NCI-H1694 (cell line): ENCODE data around the gene NOLC1.
"Not testable (repeated sequence)": the region's sequence is repeated elsewhere in the genome, so short reads cannot be mapped to it uniquely, and the experiment has no call there.

ENCODE experiments used
- DNase-seq: peaks from one replicate; lab custom pipeline; 2025; lab: John Stamatoyannopoulos, UW

NOLC1 gene

GRCh38 chr10:102154466-102155116 lies 2.4 kb downstream of the NOLC1 start:
- DNase-seq = no peak

GRCh38 chr10:102157224-102157623 lies 5.0 kb downstream of the NOLC1 start:
- DNase-seq = no peak

- DNase-seq = no peak
Observed at GRCh38 chr10:102159051-102159597, 6.9 kb downstream of the NOLC1 start.

GRCh38 chr10:102159831-102160230 lies 7.6 kb downstream of the NOLC1 start:
- no peak for DNase-seq

GRCh38 chr10:102163342-102163989 lies 11.3 kb downstream of the NOLC1 start:
- no peak for DNase-seq

- no peak for DNase-seq
Observed at GRCh38 chr10:102167861-102168260, 15.7 kb downstream of the NOLC1 start.

GRCh38 chr10:102170602-102171001 lies 18.4 kb downstream of the NOLC1 start:
- DNase-seq = no peak

- no peak for DNase-seq
Observed at GRCh38 chr10:102172288-102172687, 20.1 kb downstream of the NOLC1 start.

GRCh38 chr10:102175415-102175814 lies 23.2 kb downstream of the NOLC1 start:
- no peak for DNase-seq

- DNase-seq = no peak
Observed at GRCh38 chr10:102184606-102185005, 32.4 kb downstream of the NOLC1 start.

GRCh38 chr10:102185272-102185671 lies 33.1 kb downstream of the NOLC1 start:
- DNase-seq = no peak

- DNase-seq = no peak
Observed at GRCh38 chr10:102185811-102186527, 33.8 kb downstream of the NOLC1 start.

- DNase-seq = no peak
Observed at GRCh38 chr10:102188298-102188940, 36.2 kb downstream of the NOLC1 start.

GRCh38 chr10:102188941-102189898 lies 37.0 kb downstream of the NOLC1 start:
- DNase-seq = not testable (repeated sequence)

- no peak for DNase-seq
Observed at GRCh38 chr10:102191956-102192355, 39.8 kb downstream of the NOLC1 start.

GRCh38 chr10:102195296-102195870 lies 43.2 kb downstream of the NOLC1 start:
- no peak for DNase-seq

GRCh38 chr10:102196893-102197292 lies 44.7 kb downstream of the NOLC1 start:
- DNase-seq = no peak

- no peak for DNase-seq
Observed at GRCh38 chr10:102198027-102198426, 45.8 kb downstream of the NOLC1 start.

GRCh38 chr10:102200751-102201640 lies 48.8 kb downstream of the NOLC1 start:
- no peak for DNase-seq

GRCh38 chr10:102202386-102202785 lies 50.2 kb downstream of the NOLC1 start:
- no peak for DNase-seq
